ENCODE data around the gene CCDC92. TPM values are rescaled to one million over a fixed set of nuclear protein-coding genes. Genes with fewer than 3 reads are reported as not detected.

CCDC92 gene, protein sequence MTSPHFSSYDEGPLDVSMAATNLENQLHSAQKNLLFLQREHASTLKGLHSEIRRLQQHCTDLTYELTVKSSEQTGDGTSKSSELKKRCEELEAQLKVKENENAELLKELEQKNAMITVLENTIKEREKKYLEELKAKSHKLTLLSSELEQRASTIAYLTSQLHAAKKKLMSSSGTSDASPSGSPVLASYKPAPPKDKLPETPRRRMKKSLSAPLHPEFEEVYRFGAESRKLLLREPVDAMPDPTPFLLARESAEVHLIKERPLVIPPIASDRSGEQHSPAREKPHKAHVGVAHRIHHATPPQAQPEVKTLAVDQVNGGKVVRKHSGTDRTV
- total RNA-seq = 5.5 TPM

DNA sequence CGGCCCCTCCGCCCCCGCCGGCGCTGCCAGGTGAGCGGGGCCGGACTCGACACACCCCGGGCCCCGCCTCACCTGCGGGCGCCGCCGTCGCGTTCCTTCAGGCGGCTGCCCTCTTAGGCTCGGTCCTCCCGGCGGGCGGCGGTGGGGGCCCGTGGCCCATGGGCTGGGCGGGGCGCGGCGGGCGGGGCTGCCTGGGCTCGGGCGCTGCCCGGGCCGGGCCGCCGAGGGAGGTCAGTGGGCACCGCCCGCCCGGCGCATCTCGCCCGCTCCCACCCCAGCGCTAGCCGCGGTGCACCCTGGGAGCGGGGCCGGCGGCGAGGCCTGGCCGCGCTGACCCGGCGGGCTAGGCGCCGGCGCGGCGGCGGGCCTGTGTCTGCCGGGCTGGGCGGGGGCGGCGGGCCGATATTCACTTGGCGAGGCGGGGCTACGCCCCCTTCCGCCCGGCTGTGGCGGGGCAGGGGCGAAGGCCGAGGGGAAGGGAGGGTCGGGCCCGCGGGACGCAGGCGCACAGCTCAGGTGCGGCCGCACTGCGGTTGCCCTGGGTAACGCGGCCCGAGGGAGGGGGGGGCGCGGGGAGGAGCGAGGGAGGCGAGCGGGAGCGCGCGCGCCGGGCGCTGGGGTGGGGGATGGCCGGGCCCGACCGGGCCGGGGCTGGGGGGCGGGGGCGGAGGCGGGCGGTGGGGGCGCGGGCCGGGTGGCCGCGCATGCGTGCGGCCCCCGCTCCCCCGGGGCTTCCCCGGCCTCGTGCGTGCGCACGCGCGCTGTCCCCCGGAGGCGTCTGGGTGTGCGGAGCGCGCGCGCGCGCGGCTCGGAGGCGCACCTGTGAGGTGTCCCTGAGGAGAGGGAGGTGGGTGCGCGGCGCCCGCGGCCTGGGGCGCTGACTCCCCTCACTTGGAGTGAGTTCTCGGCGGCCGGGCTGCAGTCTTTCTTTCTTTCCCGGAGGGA is at the start of gene CCDC92, which contains the start of gene ZNF664:
Gene CCDC92 (minus strand): TSS at position 375 of the 945 bp plus-strand sequence. CDS start 28,526 bp downstream, outside the sequence.
Gene ZNF664 (plus strand): TSS at position 759 of the 945 bp plus-strand sequence. CDS start 38,930 bp downstream, outside the sequence.
- DNase-seq = peak; percentile 97

DNA sequence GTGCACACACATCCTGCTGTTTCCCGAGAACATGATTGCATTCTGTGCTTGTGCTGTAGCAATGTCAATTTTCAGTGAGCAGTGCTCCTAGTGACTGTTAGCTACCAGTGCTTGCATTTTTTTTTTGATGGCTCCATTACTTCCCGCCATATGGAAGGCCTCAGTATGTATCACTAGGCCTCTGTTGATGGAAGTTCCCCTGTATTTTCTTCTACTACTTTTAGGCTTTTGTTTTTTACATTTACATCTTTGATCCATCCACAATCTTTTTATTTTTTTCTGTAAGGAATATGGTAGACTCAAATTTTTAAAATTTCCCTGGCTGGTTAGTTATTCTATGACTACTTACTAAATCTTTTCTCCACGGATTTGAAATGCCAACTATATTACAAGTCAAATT is 49.5 kb upstream of the CCDC92 start:
- no peak for DNase-seq

DNA sequence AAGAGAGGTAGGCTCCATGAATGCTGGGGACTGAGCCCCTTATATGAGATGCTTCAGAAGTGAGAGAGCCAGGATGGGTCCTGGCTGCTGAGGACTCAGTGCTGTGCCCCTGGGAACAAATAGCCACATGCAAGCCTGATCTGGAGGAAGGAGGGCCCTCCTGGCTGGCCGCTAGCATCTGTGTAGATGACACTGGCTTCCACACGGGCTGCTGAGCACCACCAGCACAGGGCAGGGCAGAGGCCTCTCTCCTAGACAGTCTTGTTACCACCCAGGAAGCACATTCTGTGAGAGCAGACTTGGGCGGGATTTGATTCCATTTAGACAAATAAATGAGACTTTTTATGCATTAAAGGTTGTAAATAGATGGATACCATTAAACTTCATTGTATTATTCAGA is 48.4 kb upstream of the CCDC92 start:
- no peak for DNase-seq

DNA sequence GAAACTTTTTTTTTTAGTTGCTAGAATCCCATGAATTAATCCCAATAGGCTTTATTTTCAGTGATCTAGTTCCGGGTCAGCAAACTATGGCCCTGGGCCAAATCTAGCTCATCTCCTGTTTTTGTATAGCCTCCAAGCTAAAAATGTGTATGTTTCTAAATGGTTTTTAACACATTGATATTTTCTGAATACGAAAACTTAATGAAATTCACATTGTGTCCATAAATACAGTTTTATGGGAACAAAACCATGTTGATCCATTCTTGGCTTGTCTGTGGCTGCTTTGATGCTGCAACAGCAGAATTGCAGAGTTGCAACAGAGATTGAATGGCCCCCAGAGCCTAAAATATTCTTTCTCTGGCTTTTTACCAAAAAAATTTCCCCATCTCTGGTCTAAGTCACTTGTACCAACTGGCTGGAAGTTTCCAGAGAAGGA is 47.9 kb upstream of the CCDC92 start:
- DNase-seq = no peak

DNA sequence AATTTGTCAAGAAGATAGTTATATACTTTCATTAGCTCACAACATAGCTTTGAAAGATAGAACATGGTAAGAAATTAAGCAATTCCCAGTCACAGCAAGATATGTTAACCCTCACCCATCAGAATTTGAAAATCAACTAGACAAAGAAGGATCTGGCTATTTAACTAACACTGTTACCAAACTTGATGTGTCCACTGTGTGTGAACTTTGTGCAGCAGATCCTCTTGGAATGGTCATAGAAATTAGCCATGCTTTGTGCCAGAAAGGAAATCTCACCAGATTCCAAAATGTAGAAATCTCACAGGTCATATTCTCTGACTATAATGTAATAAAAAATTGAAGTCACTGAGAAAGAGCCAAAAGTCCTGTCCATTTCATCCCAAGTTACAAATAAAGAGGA is 46.5 kb upstream of the CCDC92 start:
- DNase-seq = no peak

DNA sequence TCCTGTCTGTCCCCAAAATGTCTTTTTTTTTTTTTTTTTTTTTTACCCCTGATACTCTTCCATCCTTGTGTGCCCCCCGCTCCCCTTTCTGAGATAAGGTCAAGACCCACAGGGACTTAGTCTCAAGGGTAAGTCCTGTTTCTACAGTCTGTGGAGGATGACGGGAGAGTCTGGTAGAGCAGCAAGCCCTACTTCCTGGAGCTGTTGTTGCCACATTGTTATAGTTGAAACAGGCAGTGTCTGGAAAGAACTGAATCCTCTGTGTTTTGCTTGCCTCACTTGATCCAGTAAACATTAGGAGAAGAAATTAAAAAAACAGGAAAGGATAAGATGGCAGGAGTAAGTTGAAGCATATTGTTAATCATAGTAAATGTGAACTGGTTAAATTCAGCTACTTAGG is 45.9 kb upstream of the CCDC92 start:
- no peak for DNase-seq

DNA sequence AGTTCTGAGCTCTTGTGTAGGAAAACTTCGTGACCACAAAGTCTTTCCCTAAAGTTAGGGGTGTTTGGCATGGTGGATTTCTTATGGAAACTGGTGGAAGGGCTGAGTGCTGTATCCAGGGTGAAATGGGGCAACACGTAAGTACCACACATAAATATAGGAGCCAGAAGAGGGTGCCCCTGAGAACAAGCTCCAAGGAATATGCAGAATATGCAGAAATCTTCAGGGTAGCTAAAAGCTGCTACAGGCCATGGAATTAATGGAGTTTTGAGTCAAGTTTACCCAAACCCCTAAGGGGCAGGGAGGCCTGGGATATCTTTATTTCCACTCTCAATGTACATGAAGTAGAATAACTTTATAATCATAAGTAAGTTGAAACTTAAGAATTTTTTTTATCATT is 44.4 kb upstream of the CCDC92 start:
- no peak for DNase-seq

DNA sequence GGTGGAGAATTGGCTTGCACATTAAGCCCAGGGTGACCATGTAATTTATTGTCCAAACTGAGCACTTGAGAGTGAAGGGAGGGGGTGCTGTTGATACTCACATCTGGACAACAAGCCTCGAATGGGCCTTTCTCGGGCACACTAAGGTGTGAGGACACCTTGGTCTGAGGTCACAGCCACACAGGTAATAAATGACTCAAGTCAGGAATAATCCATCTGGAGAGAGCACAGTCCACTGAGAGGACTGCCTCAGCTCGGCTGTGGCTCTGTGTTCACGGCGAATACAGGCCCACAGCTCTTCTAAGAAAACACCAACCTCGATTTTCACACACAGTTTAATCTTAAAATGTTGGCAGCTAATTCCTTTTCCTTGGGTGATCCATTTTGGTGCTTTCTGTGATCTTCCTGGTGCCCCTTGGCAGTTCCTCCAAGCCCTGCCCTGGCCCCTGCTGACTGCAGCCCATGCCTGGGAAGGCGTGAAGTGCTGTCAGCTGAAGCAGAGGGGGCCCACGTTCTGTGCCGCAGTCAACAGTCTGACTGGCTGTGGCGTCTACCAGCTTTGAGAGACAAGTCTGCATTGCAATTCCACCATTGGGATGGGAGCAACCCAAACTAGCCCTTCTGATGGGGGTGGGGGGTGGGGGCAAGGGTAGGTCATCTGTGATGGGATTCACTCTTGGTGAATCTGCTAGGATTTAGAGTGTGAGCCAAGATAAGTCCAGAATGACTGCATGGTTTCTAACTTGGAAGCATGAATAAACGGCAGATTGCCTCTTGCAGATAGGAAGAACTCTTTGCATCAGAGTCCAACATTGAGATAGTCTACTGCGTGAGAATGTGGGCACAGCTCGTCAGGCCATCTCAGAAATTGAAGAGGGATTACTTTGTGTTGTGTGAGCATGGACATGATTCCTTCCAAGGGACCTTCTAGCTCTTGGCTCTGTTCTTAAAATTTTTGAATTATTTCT is 43.1 kb upstream of the CCDC92 start:
- no peak for DNase-seq

DNA sequence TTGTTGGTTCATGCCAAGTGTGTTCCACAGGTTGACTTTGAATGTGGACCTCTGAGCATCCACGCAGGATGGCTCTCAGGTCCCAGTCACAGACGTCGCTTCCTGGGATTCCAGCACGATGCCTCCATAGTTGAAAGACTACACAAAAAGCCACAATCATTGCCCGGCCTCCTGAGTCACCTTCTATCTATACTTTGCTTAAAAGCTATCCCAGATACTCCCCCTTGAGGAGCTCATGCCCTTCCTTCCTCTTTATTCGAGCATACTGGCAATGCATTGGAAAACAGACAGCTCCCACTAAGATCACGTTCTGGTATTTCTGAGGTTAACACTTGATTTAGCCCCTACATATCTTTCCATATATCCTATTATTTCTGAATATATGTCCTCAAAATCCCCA is 40.4 kb upstream of the CCDC92 start:
- no peak for DNase-seq

DNA sequence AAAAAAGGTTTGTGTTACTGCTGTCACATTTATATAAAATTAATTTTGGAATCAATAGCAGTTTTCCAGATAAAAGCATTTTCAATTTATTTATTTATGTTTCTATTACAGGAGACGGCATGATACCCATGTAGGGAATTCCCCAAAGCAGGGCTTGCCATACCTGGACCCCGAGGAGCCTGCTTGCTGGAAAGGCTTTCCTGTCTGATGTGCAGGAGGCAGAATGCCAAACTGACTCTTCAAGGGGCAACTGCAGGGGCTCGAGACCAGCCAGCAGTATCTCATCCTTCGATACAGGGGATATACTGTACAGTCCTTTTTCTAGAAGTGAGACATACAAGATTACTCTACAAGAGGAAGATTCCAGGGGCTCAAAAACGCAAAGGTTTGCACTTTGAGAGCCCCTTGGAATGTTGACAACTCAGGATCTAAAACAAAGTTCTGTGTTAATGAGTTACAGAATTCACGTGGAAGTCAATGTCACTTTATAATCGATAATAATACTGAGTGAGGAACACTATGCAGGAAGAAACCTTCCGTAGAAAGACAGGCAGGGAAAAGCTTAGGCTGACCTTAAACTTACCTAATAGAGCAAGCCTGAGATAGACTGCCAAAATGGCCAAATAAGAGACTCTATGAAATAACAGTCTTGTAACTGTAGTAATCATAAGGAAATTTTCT is 38.9 kb upstream of the CCDC92 start:
- no peak for DNase-seq

DNA sequence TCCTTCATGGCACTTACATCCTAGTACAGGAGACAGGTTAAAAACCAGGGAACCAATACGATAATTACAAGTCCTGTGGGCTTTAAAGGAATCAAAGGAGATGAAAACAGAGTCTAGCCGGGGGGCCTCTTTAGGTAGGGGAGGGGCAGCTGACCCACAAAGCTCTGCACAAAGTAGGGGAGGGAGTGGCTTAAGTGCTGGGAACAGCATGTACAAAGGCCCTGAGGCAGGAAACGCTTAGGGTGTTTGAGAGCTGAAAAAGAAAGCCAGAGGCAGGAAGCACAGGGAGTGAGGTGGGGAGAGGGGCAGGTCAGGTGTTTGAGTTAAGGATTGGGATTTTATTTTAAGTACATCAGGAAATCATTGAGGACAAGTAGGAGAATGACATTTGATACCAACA is 38.1 kb upstream of the CCDC92 start:
- no peak for DNase-seq

DNA sequence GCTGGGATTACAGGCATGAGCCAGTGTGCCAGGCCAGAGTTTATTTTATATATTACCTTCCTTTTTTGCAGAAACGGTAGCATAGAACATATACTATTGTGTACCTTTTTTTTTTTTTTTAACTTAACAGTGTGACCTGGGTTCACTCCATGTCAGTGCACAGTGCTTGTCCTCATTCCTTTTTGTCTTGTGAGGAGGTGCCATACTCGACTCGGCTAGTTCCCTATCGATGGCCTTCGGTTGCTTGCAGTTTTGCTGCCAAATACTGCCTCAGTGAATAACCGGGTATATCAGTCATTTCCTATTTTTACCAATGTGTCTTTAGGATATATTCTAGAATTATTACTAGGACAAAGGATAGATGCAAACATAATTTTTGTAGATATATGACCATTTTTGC is 37.1 kb upstream of the CCDC92 start:
- no peak for DNase-seq

DNA sequence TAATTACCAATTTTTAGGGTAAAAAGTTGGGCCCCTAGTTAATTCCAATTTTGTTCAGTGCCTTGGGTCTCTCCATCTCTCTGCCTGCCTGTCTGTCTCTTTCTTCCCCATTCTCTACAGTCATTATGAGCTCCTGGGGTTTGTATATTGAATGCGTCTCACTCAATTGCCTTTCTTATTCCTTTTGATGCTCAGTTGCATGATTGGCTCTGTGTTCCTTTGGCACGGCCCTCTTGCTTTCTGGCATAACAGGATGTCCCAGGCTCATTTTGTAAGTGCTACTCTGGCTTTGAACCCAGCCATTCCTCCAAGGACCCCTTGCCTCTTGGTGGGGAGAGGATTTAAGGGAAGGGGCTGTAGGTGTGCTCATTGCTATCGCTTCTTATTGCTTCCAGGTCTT is 36.0 kb upstream of the CCDC92 start:
- no peak for DNase-seq

DNA sequence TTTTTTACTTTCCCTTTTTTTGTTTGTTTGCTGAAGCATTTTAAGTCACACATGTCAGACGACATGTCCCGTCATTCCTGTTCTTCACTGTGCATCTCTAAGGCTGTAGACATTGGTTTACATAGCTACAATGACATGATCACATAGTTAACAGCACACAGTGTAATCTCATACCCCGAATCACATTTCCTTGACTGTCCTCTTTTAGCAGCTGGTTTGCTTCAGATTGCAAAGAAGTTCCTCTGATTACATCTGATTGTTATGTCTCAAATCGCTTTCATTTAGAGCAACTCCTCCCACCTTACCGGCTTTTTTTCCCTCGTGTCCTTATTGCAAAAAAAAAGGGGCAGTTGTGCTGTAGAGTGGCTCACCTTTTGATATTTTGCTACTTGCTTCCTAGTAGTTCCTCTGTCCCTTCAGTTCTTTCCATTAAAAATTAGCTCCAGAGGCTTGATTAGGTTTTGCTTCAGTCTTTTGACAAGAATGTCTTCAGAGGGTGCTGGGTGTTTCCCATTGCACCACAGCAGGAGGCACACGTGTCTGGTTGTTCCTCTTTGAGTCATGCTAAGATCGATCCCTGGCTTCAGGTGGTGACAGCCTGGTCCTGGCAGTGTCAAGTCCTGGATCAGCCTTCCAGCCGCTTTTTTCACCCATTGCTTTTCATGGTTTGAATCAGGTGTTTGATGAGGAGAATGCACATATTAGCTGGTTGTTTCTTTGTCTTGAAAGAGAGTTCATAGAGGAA is 35.4 kb upstream of the CCDC92 start:
- peak; percentile 32 for DNase-seq

DNA sequence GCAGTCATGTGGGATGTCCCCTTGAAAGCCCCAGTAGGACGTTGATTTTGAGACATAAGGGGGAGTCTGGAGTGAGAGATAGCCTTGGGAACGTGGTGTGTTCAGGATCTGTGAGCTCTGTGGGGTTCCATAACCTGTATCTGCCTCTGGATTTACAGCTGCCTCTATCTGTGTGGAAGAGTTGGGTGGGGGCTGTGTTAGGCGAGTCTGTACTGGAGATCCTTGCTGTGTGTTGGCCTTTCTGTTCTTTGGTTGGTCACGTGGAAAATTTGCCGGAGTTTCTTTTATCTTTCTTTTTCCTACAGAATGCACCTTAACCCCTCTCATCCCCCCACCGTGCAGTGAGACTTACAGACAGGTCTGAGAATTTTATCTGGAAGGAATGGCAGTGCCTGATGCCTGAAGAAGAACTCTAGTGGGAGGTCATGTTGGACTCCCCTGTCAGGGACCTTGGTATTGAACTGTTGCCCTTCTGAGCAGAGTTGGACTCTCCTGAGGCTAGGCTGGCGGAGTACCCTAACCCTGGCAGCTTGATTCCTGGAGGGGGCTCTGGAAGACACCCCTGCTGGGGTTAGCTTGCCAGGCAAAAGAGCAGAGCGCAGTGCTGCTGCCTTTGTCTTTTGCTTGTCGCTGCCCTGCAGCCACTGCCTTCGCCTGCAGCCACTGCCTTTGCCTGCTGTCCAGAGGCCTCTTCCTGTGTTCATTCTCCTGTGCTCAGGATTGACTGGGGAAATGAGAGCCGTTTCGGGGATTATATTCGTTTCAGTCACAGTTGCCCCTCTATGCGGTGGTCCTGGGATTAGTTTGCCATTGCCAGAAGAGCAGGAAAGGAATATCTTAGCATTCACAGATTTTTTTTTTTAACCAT is 34.4 kb upstream of the CCDC92 start:
- peak; percentile 40 for DNase-seq

DNA sequence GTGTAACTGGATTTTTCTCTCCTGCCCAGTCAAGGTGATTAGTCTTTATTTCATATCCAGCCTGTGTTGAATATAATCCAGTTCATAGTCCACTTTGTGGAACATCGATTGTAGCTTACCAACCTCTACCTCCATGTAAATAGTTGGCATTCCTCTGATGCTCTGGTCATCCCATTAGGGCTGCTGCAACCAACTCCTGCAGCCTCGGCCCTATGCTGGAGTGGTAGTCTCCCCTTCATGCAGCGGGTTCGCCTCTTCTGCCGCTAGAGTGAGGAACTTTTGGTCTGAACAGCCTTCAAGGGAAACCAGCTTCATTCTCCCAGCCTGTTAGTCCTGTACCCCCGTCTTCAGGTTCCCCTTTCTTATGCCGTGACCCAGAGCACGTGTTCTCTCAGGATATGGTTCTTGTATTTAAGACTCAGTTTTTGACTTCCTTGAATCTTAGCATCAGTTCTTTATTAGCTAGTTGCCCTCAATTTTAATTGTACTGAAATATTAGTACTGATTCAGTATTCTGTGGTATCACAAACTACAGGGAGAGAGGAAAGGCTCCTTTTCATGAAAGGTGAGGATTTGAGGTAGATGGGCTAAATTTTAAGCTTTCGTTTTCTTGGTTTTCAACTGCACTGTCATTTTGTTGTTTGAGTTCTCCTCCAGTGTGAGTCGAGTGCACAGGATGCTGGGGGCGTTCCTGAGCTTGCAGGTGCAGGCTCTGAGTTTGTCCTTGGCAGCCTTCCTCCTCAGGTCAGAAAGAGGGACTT is 33.6 kb upstream of the CCDC92 start:
- no peak for DNase-seq

DNA sequence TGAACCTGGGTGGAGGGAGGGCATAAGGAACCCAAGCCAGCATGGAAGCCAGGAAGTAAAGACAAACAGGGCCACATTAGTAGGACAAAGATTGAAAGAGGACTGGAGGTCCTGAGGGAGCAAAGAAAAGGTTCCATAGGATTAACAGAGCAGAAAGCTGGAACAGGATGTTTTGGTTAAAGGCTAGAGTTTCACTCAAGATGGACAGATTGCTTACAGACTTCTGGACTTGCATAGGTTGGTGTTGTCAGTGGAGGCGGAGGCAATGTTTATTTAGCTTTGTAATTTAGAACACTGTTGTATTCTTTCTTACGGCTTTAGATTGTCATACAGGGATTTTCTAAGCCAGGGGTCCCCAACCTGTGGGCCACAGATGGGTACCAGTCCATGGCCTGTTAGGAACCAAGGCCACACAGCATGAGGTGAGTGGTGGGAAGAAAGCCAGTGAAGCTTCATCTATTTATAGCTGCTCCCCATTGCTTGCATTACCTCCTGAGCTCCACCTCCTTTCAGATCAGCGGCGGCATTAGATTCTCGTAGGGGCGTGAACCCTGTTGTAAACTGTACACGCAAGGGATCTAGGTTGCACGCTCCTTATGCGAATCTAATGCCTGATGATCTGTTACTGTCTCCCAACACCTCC is 31.7 kb upstream of the CCDC92 start:
- no peak for DNase-seq

DNA sequence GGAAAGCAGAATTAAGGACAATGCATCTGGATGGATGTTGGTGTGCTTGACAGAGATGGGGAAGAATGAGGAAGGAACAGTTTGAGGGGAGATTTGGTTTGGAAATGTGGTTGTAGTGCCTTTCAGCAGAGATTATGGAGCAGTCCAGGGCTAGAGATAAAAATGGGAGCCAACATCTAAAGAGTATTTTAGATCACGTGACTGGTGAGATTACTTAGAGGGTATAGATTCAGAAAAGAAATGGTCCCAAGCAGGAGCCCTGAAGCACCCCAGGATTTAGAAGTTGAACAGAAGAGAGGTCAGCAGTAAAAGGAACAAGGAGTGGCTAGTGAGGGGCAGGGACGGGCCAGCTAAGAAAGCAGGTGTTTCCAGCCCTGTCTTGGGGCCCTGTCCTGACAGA is 30.0 kb upstream of the CCDC92 start:
- no peak for DNase-seq
